Progenitor cell of endocrine pancreas (in vitro differentiated cells): Measurements from ENCODE around the gene HCFC1. TPM values are rescaled to one million over a fixed set of nuclear protein-coding genes. Genes with fewer than 3 reads are reported as not detected.

Experiments used
- DNase-seq: peaks from one replicate; pipeline ENCODE4 v3.0.0; 2021; ENCODE audit warnings: low spot score; ENCODE audit not compliant: unreplicated experiment
- H3K27ac Mint-ChIP-seq: 2 replicates; pipeline ENCODE4 v1.8.0; 2021; ENCODE audit warnings: mild to moderate bottlenecking, moderate library complexity, mixed read lengths
- H3K27me3 Mint-ChIP-seq: 2 replicates; pipeline ENCODE4 v1.8.0; 2021; ENCODE audit warnings: mixed read lengths
- H3K36me3 Mint-ChIP-seq: 2 replicates; pipeline ENCODE4 v1.8.0; 2022; ENCODE audit warnings: mixed read lengths; ENCODE audit not compliant: insufficient read depth
- H3K4me1 Mint-ChIP-seq: 2 replicates; pipeline ENCODE4 v1.8.0; 2021; ENCODE audit warnings: low read depth, mixed read lengths
- H3K4me3 Mint-ChIP-seq: 2 replicates; pipeline ENCODE4 v1.8.0; 2021; ENCODE audit warnings: low read depth, mild to moderate bottlenecking, moderate library complexity, mixed read lengths
- H3K9me3 Mint-ChIP-seq: 2 replicates; pipeline ENCODE4 v1.8.0; 2021; ENCODE audit warnings: low read depth, mixed read lengths
- CTCF ChIP-seq: fragments of 200-600 bp; sonication (generic); IDR thresholded peaks from one replicate; pipeline ENCODE4 v1.5.0; 2021; ENCODE audit warnings: antibody characterized with exemption, mild to moderate bottlenecking; ENCODE audit not compliant: unreplicated experiment
- total RNA-seq: library from RNA; stranded (reverse); gene quantifications from 2 replicates; pipeline ENCODE4 v1.2.1, GENCODE V29; 2021

Gene HCFC1
- total RNA-seq, 1 donor from 2014 or later: 121 TPM

DNA sequence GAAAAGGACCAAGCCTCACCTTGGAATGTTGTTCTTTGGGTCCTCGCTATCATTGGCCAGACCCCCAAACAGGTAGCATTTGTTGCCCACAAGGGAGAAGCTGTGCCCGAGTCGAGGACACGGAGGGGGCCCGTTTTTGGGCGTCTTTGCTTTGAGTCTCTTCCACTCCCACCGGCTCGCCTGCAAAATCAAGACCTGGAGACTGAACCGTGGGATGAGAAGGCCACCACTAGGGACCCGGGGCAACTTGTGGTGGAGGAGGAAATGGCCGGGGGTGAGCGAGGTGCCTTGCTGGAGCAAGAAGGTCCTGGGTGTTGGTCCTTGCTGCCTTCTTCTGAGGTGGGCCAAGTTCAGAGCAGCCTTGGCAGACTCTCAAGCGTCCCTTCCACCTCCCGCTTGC lies 7.5 kb downstream of the HCFC1 start:
- no peaks in the 10 kb centered on the region for H3K9me3 Mint-ChIP-seq
- H3K4me3 Mint-ChIP-seq: no peak overlapping the region
- no peak for DNase-seq
- TF ChIP-seq CTCF: no peak
- H3K27me3 Mint-ChIP-seq: no peaks in the 10 kb centered on the region
- peaks cover 17% of the 10 kb centered on the region for H3K4me1 Mint-ChIP-seq
- H3K36me3 Mint-ChIP-seq: peaks cover 8% of the 10 kb centered on the region
- no peak overlapping the region for H3K27ac Mint-ChIP-seq

GRCh38 chrX:153963546-153963945 lies 8.1 kb downstream of the HCFC1 start:
- TF ChIP-seq CTCF: no peak
- Mint-ChIP-seq H3K9me3 (no peaks in the 10 kb centered on the region), H3K36me3 (peaks cover 8% of the 10 kb centered on the region), H3K27ac (no peak overlapping the region), H3K27me3 (no peaks in the 10 kb centered on the region), H3K4me3 (no peak overlapping the region), H3K4me1 (peaks cover 14% of the 10 kb centered on the region)
- DNase-seq: no peak

- Mint-ChIP-seq H3K4me1 (no peaks in the 10 kb centered on the region), H3K27ac (no peak overlapping the region), H3K36me3 (peaks cover 11% of the 10 kb centered on the region), H3K27me3 (no peaks in the 10 kb centered on the region), H3K9me3 (no peaks in the 10 kb centered on the region), H3K4me3 (no peak overlapping the region)
- no peak for TF ChIP-seq CTCF
- DNase-seq: no peak
Observed at GRCh38 chrX:153961292-153961691, 10.3 kb downstream of the HCFC1 start.

GRCh38 chrX:153960786-153961185 lies 10.8 kb downstream of the HCFC1 start:
- H3K27me3 Mint-ChIP-seq: no peaks in the 10 kb centered on the region
- no peak for DNase-seq
- no peaks in the 10 kb centered on the region for H3K9me3 Mint-ChIP-seq
- no peak overlapping the region for H3K4me3 Mint-ChIP-seq
- peaks cover 11% of the 10 kb centered on the region for H3K36me3 Mint-ChIP-seq
- H3K4me1 Mint-ChIP-seq: no peaks in the 10 kb centered on the region
- H3K27ac Mint-ChIP-seq: no peak overlapping the region
- no peak for TF ChIP-seq CTCF

- no peak for DNase-seq
- Mint-ChIP-seq H3K4me3 (no peak overlapping the region), H3K36me3 (peaks cover 13% of the 10 kb centered on the region), H3K9me3 (no peaks in the 10 kb centered on the region), H3K4me1 (no peaks in the 10 kb centered on the region), H3K27me3 (no peaks in the 10 kb centered on the region), H3K27ac (no peak overlapping the region)
- no peak for TF ChIP-seq CTCF
Observed at GRCh38 chrX:153960077-153960476, 11.5 kb downstream of the HCFC1 start.

DNA sequence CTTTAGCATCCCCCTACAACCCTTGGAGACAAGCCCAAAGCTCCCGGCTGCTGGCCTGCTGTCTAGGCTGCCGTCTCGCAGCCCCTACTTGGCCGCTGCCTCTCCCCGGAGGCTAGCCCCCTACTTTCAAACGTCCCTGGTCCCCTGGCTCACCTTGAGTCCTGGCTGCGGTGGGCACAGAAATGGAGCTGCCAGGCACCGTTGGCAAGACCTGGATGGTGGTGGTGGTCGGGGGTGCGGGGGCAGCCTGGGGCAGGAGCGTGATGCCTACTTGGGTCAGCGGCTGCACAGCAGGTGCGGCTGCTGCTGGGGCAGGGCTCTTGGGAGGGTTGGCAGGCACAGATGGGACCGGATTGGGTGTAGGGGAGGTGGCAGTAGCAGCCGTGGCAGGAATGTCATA lies 12.0 kb downstream of the HCFC1 start:
- Mint-ChIP-seq H3K4me3 (no peak overlapping the region), H3K27me3 (no peaks in the 10 kb centered on the region), H3K27ac (no peak overlapping the region), H3K4me1 (no peaks in the 10 kb centered on the region), H3K36me3 (peaks cover 14% of the 10 kb centered on the region), H3K9me3 (no peaks in the 10 kb centered on the region)
- no peak for DNase-seq
- no peak for TF ChIP-seq CTCF
